ENCODE data around the gene SLC35B2.

The SLC35B2 gene

DNA sequence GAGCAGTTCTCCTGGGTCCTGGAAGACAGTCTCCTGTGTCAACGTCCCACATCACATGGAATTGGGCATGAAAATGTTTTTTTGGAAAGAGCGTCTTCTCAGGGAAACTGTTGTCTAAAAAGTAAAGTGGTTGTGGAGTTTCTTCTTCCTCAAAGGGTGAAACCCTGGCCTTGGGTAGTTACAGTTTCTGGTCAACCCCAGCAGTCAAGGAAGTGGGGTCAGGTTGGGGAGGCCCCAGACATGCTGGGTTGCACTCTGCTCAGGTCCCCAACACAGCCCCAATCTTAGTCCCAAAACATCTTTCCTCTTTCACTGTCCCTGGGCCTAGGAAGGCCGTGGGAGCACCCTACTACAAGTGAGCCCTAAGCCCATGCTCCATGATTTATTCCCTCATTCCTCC is 9.0 kb upstream of the SLC35B2 start:
- DNase-seq = no peak

DNA sequence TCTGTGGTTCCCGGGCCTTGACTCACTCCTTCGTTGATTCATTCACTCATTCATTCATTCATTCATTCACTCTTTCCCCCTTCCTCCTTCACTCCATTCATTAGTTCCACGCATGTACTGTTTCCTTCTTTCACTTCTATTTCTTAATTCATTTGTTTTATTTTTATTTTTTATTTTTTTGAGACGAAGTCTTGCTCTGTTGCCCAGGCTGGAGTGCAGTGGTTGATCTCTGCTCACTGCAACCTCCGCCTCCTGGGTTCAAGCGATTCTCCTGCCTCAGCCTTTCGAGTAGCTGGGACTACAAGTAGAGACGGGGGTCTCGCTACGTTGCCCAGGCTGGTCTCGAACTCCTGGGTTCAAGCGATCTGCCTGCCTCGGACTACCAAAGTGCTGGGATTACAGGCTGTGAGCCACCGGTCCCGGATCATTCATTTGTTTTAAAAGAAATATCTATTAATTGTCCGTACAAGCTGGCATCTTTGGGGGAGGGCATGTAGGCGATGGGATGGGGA is 8.4 kb upstream of the SLC35B2 start:
- DNase-seq = no peak

DNA sequence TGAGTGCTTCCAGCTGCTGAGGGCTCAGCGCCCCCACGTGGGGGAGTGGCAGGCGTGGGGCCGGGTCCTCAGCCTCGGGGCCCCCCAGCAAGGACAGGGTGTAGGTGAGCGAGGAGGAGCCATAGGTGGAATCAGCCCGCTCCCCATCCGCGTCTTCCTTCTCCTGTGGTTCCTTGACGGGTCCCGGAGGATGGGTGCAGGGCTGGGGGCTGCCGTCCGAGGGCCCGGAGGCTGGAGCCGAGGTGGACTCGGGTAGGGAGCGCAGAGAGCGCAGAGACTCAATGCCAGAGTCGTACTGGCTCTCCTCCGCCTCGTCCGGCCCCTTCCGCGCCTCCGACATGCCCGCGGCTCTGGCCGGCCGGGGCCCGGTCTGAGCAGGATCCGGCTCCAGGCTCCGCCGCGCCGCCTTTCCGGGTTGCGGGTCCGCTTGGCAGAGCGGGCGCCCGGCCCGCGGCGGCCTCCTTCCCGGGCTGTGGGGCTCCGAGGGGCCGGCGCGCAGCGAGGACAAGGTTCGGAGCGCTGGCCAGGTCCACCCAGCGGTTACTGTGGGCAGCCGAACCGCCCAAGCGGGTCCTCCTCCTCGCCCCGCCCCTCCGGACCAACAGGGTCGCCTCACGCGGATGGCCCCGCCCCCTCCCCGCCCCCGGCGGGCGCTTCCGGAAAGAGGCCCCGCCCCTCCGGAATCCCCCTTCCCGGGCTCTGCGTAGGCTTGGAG is 7.8 kb upstream of the SLC35B2 start, which contains the start of gene NFKBIE:
Gene NFKBIE, minus strand, starts transcription at position 545 of the 715 bp plus-strand sequence. Its CDS starts 205 bp downstream, at position 340.
- DNase-seq = peak; percentile 66

DNA sequence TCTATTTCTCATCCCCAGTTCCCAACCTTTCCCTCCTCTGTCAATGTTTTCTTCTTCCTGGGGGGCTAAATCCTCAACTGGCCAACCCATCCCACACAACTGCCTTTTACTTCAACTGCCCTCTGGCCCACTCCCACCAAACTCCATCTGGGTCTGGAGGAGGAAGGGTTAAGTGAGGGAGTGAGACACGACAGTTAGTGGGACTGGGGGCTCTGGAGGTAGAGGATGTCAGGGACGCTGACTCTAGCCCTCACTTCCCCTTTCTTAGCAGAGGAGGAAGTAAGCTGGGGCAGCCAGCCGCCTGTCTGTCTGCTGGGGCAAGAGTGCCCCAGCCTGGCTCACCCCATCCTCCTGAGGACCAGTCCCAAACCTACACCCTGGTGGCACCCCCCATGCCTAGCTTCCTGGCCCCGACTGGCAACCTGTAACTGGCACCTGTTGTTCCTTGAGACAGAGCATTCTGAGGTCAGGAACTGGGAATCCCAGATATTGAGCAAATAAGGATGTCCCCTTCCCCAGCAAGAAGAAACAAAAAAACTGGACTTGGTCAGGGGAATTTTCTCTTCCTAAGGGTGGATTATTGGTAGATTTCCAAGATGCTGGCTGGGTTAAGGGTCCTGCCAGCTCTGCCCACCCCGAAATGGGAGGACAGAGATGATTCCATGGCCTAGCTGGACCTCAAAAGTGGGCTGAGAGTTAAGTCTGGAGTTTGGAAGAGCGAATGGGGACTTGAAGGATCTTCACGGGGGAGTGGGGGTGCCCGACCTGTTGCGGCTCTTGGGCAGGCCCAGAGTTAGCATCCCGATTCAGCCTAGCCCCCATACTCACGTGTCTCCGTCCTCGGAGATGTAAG is 7.1 kb upstream of the SLC35B2 start:
- no peak for DNase-seq

DNA sequence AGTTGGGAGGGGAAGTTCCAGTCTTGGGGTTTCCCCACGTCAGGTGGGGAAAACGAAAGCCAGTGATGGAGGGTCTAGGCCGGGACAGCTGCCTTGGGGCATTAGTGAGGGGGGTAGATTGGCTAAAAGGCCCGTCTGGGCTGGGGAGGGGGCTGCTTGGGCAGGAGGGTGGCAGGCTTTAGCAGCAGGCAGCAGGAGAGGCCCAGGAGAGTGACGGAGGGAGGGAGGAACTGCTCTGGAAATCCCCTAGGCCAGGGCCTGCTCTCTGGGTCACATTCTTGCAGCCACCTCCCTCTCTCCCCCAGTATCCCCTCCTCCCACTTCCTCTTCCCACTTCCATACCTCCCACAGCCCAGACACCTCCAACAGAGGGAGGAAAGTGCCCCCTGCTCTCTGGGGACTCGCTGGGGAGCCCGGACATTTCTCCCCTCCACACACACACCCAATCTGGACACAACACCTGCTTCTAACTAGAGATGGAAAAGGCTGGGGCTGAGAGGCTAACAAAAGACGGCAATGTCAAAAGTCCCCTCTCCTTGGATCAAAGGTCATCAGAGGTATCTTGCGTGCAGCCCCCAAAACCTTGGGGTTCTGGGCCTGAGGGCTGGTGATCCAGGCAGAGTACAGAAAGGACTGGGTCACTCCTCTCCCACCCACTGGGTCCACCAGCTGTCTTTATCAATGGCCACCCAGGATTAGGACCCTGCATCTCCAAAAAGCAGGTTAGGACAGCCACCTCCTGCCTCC is 6.2 kb upstream of the SLC35B2 start:
- DNase-seq = no peak

DNA sequence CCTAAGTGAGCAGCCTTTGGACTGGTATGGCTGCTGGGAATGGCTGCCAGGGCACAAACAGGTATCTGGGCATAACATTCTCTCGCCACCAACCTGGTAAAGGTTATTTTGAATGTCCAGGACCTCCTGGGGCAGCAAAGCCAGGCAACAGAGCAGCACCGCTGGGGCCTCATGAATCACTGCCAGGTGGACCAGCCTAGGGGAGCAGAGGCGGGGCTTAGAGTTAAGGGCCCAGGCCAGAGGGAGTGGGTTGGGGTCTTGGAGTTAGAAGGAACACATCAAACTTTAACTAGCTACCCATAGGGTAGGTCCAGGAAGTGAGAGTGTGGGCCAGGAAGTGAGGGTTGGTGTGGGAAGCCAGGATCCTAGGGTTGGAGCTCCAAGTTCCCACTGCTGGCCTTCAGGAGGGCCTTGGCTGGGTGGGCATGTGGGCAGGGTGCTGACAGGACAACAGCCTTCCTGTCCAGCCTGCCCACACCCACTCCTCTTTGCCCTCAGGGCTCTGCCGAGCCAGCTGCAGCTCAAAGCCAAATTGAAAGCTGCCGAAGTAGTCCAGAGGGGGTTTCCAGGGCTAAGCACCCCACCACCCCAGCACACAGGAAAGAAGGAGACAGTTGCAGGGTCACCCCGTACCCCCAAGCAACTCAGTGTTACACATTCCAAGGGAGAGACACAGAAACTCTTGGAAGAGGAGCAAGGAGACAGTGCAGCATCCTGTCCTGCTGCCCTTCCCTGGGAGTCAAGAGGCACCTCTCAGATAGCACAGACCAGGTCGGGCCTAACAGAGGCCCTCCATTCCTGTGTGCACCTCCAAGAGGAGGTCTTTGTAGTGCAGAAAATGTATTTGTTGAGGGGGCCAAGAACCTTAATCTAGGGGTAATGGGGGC is 5.4 kb upstream of the SLC35B2 start:
- DNase-seq = no peak

DNA sequence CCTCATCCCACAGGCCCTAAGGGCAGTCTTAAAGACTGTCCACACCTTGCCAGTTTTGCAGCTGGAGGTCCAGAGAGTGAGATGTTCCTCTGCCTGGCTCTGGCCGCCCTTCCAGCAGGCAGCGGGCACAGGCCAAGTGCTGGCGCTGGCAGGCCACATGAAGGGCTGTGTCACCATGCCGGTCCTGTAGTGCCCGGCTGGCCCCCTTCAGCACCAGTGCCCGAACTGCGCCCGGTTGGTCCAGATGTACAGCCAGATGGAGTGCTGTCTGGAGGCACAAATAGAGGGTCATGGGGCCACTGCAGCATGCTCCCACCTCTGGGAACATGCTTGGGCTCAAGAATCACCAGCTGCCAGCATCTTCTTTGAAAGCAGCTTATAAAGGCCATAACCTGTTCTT is 4.3 kb upstream of the SLC35B2 start:
- no peak for DNase-seq

DNA sequence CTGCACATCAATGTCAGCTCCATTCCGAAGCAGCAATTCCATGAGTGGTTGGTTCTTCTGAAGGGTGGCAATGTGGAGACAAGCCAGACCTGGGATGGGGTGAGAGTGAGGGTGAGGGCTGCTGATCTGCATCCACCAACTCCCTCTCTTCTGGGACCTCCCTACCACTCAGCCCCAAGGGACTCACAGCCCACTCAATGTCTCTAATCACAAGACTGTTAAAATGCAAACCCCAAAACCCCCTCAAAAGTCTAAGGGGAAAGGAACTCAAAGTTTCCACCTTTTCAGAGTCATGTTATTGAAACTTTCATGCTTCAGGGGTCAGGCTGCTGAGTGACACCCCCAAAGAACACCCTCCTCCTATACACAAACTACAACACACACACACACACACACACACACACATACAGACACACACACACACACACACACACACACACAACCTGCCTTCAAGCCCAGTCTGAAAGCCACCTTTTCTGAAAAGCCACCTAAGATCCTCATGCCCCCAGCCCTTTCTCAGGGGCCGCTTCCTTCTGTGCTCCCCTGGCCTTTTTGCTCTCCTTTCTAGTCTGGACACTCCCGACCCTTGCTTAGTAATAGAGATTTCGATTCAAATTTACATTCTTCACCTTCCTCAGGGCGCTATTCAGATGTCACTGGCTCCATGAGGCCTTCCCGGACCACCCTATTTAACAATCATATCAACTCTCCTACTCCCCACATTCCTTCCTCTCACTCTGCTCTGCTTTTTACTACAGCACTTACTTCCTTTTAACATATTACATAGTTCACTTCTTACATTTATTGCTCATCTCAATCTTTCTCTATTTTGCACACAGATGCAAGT is 3.3 kb upstream of the SLC35B2 start:
- no peak for DNase-seq

DNA sequence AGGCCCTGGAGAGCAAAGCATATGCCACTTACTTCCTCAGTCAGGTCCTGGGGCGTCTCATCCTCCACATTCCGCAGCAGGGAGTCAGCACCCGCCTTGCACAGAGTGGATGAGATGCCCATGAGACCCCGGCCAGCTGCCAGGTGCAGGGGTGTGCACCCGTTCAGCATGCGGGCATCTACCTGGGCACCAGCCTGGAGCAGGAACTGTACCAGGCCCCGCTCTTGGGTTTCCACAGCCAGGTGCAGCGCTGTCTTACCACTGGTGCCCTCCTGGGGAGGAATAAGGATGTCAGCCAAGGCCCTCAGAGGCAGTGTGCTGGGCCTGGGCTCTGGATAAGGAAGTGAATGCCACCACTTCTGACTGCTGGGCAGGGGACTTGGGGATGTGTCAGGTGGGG is 2.7 kb upstream of the SLC35B2 start:
- no peak for DNase-seq

DNA sequence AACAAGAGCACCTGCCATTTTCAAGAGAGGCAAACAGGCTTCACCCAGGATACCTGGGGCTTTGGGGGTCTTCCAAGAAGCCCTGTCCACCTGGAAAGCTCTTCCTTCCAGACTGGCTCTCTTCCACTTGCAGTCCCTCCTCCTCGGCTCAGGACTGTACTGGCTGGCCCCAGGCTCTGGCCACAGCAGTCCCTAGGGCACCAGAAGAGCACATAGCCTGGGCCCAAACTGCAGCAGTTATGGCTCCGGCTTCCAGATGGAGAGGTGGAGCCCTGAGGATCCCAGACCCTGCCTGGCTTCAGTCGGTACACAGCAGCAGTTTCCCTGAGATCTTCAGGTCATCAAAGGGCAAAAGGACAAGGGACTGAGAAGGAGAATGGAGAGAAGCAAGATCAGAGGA is 1.6 kb upstream of the SLC35B2 start:
- no peak for DNase-seq

DNA sequence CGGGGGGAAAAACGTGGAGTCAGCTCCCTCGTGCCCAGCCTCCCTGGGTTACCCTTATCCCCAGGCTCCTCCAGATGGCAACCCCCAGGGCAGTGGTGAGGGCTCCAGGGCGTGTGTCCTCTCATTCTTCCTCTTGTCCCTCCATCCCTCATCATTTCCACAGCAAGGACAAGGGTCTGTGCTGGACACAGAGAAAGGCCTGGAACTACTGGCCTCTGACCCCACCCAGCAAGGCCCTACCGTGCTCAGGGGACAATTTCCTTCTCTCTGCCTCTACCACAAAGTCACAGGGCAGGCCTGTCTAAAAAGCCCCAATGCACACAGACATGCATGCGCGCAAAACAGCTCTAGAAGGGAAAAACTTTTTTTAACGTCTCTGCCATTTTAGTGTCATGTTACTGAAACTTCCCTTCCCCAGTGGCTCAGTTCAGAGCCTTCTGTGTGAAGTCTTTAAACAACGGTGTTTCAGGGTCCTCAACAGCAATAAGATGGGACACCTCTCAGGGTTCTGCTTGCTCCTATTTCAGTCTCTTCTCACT is 1.1 kb upstream of the SLC35B2 start:
- no peak for DNase-seq

DNA sequence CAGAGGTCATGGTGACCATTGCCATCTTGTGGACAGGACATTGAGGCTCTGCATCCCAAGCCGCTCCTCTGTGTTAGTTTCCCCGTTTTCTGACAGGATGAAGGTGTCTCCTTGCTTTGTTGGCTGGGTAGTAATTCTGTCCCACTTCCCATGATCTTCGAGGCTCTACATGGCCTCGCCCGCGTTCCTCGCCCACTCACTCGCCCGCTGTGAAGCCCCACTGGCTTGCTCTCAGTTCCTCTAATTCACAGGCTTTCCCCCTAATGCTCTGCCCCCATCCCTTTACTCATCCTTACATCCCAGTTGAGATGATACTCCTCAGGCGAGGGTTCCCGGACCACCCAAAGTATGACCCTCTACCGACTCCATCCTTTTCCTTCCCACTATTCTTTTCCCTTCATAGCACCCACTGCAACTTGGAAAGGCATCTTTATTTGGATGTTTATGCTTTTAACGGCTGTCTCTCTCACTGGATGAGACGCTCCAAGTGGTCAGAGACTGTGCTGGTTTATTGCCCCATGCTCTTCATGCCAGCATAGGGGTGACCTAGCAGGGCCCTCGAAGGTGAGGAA is 511 bp upstream of the SLC35B2 start:
- no peak for DNase-seq

DNA sequence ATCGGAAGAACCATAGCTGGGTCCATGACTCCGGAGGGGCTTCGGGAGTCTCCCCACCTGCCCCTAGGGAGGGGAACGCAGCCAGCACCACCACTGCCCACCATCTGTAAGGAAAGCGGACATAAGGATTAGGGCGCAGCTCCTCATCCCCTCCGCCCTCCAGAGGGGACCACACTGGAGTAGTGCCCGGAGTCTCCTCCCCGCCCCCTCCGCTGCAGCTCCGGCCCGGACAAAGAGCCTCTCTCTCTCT is 628 bp downstream of the SLC35B2 start:
- DNase-seq = no peak

DNA sequence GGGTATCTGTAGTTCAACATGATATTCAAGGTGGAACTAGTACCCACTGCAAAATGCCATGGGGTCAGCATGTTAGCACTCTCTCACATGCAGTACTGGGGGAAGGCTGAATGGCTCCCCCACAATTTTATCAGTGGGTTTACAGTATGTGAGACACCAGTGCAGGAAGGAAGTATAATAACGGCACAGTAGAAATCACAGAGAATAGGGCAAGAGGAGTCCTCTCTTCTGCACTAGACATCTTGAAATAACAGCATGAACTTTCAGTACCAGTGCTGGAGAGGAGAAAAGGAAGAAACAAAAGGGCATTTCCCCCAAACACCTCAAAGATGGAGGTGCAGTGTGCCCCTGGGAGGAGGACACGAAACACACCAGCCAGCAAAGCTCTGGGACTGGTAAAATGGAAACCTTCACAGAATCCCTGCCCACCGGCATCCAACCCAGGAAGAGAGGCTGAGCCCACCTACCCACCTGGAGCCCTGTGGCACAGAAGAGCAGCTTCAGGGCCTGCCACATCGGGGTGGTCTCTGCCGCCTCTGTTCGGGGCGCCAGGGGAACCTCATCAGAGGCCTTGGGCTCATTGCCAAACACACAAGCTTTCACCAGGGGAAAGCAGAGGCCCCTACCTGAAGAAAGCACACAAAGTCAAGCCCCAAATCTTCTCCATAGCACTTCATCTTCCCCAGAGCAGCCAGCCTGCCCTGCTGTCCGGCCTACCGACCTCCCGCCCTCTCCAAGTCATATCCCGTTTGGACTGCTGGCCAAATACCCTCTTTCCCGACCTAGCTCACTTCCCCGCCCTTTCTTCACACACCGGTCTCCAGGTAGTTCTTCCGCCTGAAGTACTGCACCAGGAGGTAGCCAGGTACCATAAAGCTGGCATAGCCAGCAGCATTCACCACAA is 1.2 kb downstream of the SLC35B2 start:
- DNase-seq = peak; percentile 38

DNA sequence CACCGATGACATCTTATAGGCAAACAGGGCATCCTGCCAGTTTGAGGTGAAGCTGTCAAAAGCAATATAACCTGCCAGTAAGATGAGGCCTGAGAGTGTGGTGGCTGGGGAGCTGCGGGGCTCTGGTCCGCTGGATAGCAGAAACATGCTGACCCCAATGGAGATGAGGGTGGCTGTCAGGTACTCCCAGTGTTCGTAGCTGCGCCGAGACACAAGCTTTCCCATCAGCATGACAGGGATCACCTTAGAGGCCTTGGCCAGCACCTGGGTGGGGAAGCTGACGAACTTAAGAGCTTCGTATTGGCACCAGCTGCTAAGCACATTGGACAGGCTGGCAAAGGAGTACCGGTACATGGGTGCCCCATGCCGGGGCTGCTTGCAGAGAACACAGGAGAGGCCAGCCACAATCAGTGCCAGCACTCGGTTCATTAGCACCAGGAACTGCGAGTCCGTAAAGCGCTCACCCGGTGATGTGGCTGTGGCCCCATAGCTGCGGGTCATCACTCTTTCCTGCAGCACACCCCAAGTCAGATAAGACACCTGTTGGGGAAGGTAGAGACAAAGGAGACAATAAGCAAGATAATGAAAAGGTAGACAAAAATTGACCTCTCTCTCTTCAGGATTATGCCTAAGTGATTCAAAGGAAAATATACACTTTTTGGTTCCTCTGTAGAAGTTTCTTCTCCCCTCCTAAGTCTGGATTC is 2.1 kb downstream of the SLC35B2 start:
- no peak for DNase-seq

DNA sequence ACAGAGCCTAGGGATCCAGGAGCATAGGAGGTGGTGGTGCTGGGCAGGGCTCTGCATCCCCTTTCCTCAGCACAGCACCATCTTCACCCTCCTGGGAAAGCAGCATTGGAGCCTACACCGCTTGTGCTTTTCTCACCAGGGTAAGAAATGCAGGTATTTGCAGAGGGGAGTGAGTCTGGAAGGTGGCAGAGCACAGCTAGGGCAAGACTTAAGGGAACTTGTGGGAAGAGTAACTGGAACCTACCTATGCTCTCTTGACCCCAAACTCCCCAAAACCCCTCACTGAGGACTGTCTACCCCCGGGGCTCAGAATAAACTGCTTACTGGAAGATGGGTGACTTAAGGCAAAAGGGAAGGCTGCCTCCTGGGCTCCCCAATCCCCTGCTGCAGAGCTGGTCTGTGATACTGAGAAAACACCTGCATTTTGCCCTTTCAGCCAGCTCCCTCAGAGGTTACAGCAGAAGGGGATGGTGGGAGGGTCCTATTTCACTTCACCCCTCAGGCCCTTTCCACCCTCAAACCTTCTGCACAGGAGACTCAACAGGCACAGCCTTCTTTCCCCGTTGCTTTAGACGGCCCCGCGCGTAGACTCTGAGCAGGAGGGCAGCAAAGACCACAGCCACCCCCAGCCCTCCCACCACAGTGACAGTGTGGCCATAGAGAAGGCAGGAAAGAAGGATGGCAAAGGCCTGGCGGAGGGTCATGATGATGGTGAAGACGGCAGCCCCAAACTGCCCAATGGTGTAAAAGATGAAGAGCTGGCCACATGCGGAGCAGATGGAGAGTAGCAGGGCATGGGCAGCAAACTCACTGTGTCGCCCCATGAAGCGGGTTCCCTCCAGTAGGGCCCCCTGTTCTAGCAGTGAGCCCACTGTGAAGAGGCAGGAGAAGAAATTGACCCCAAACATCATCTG is 2.9 kb downstream of the SLC35B2 start:
- no peak for DNase-seq

DNA sequence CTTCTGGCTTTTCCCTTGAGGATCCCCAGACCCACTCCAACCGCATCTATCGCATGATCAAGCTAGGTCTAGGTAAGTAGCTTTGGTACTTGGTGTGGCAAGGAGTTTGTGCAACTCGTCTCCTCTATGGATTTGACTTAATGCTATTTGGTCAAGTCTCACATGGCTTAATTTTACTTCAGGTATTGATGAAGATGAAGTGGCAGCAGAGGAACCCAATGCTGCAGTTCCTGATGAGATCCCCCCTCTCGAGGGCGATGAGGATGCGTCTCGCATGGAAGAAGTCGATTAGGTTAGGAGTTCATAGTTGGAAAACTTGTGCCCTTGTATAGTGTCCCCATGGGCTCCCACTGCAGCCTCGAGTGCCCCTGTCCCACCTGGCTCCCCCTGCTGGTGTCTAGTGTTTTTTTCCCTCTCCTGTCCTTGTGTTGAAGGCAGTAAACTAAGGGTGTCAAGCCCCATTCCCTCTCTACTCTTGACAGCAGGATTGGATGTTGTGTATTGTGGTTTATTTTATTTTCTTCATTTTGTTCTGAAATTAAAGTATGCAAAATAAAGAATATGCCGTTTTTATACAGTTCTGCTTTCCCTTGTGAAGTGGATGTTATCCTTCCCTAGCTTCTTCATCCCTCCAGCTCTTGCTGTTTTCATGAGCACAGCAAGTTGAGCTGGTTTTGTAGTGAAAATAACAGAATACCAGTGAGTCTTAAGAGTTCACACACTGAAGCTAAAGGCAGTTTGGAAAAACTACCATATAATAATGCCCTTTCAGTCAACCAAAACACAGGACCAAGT is 3.8 kb downstream of the SLC35B2 start:
- DNase-seq = no peak

All from DMS79 (cell line).